GM23338 (cell line): ENCODE results near the gene GNAZ. TPM values are rescaled to one million over a fixed set of nuclear protein-coding genes. Genes with fewer than 3 reads are reported as not detected.

ENCODE experiments used
- ATAC-seq: fragments of 200-7000 bp; cut with Tn5 transposase; 3 replicates; pipeline ENCODE4 v1.9.1; 2020
- DNase-seq: peaks from one replicate; pipeline ENCODE4 v3.0.0-alpha.2; 2015; ENCODE audit warnings: low spot score
- H2AFZ ChIP-seq: fragments of 200-600 bp; sonication (generic); 2 replicates; pipeline ENCODE4 v1.8.0; 2016; ENCODE audit warnings: antibody characterized with exemption, mild to moderate bottlenecking, moderate library complexity
- H3F3A ChIP-seq: fragments of 200-600 bp; sonication (generic); replicated peaks from 2 replicates; pipeline ENCODE4 v1.8.0; 2017; ENCODE audit warnings: antibody characterized with exemption, mixed run types, low read depth
- H3K27ac ChIP-seq: fragments of 200-600 bp; sonication (generic); 2 replicates; pipeline ENCODE4 v1.6.1; 2016; ENCODE audit warnings: low read depth
- H3K27me3 ChIP-seq: fragments of 200-600 bp; sonication (generic); 2 replicates; pipeline ENCODE4 v1.8.0; 2016; ENCODE audit warnings: mild to moderate bottlenecking, mixed run types, moderate library complexity; ENCODE audit not compliant: insufficient read depth
- H3K36me3 ChIP-seq: fragments of 200-600 bp; sonication (generic); 2 replicates; pipeline ENCODE4 v1.8.0; 2016; ENCODE audit warnings: mild to moderate bottlenecking; ENCODE audit not compliant: insufficient read depth
- H3K4me1 ChIP-seq: fragments of 200-600 bp; sonication (generic); 2 replicates; pipeline ENCODE4 v1.8.0; 2016; ENCODE audit warnings: mild to moderate bottlenecking, moderate library complexity; ENCODE audit not compliant: insufficient read depth
- H3K4me2 ChIP-seq: fragments of 200-600 bp; sonication (generic); 2 replicates; pipeline ENCODE4 v1.7.1; 2017; ENCODE audit warnings: mixed run types
- H3K4me3 ChIP-seq: fragments of 200-600 bp; sonication (generic); 2 replicates; pipeline ENCODE4 v1.6.1; 2016; ENCODE audit warnings: mixed run types
- H3K79me2 ChIP-seq: fragments of 200-600 bp; sonication (generic); replicated peaks from 2 replicates; pipeline ENCODE4 v1.8.0; 2017; ENCODE audit warnings: mild to moderate bottlenecking; ENCODE audit not compliant: insufficient read depth
- H3K9me2 ChIP-seq: fragments of 200-600 bp; sonication (generic); 2 replicates; pipeline ENCODE4 v1.8.0; 2017; ENCODE audit not compliant: insufficient read depth
- H4K20me1 ChIP-seq: fragments of 200-600 bp; sonication (generic); replicated peaks from 2 replicates; pipeline ENCODE4 v1.8.0; 2017; ENCODE audit warnings: mild to moderate bottlenecking; ENCODE audit not compliant: insufficient read depth
- H3K27ac Mint-ChIP-seq: 2 replicates; pipeline ENCODE4 v1.8.0; 2020; ENCODE audit warnings: inconsistent platforms, mild to moderate bottlenecking, moderate library complexity, mixed read lengths
- H3K27me3 Mint-ChIP-seq: 3 replicates; pipeline ENCODE4 v1.8.0; 2022; ENCODE audit warnings: low read depth, mild to moderate bottlenecking, moderate library complexity, mixed read lengths, inconsistent platforms; ENCODE audit not compliant: insufficient read depth, poor library complexity
- H3K36me3 Mint-ChIP-seq: 3 replicates; pipeline ENCODE4 v1.8.0; 2021; ENCODE audit warnings: low read depth, mild to moderate bottlenecking, inconsistent platforms, moderate library complexity, mixed read lengths
- H3K4me1 Mint-ChIP-seq: 3 replicates; pipeline ENCODE4 v1.8.0; 2020; ENCODE audit warnings: mild to moderate bottlenecking, inconsistent platforms, mixed read lengths
- H3K4me3 Mint-ChIP-seq: 3 replicates; pipeline ENCODE4 v1.8.0; 2021; ENCODE audit warnings: moderate library complexity, mild to moderate bottlenecking, inconsistent platforms, mixed read lengths
- H3K9me3 Mint-ChIP-seq: 3 replicates; pipeline ENCODE4 v1.8.0; 2020; ENCODE audit warnings: moderate library complexity, mild to moderate bottlenecking, inconsistent platforms, mixed read lengths
- CREB1 ChIP-seq: fragments of 250-450 bp; sonication (Bioruptor Pico); IDR thresholded peaks from 2 replicates; pipeline ENCODE4 v1.5.0; 2020; ENCODE audit warnings: low read depth, mild to moderate bottlenecking, moderate library complexity
- EZH2phosphoT487 ChIP-seq: fragments of 200-600 bp; sonication (generic); IDR thresholded peaks from one replicate; pipeline ENCODE4 v1.8.1; 2018; ENCODE audit warnings: antibody characterized with exemption; ENCODE audit not compliant: unreplicated experiment
- NANOG ChIP-seq: IDR thresholded peaks from 2 replicates; pipeline ENCODE4 v1.6.1; 2016; ENCODE audit warnings: antibody characterized with exemption, borderline replicate concordance
- ZNF114 ChIP-seq: fragments of 250-450 bp; sonication (Bioruptor Pico); IDR thresholded peaks from 2 replicates; pipeline ENCODE4 v1.5.0; 2020; ENCODE audit warnings: mild to moderate bottlenecking, moderate library complexity
- polyA plus RNA-seq: library from polyadenylated mRNA; unstranded; fragments of >200 nt; fragmentation: Nextera tagmentation; extraction: Ambion mirVana; gene quantifications from 2 replicates; pipeline ENCODE4 v1.2.1, GENCODE V29; 2016
- total RNA-seq: library from RNA; depleted of rRNA; stranded (reverse); fragments of >200 nt; shearing (Covaris generic); gene quantifications from 2 replicates; pipeline ENCODE4 v1.2.3, GENCODE V29; 2014
- TF ChIP-seq, protein P1 (sequence below): fragments of 250-450 bp; sonication (Bioruptor Pico); IDR thresholded peaks from 2 replicates; pipeline ENCODE4 v1.5.0; 2020; ENCODE audit warnings: mild to moderate bottlenecking, moderate library complexity
- TF ChIP-seq, protein P2 (sequence below): IDR thresholded peaks from 2 replicates; pipeline ENCODE4 v1.6.1; 2016; ENCODE audit warnings: antibody characterized with exemption

Gene GNAZ
- total and polyA plus RNA-seq, 2 experiments from 2014 or later: 2.9 to 11.1 TPM

- TF ChIP-seq, protein P1, sequence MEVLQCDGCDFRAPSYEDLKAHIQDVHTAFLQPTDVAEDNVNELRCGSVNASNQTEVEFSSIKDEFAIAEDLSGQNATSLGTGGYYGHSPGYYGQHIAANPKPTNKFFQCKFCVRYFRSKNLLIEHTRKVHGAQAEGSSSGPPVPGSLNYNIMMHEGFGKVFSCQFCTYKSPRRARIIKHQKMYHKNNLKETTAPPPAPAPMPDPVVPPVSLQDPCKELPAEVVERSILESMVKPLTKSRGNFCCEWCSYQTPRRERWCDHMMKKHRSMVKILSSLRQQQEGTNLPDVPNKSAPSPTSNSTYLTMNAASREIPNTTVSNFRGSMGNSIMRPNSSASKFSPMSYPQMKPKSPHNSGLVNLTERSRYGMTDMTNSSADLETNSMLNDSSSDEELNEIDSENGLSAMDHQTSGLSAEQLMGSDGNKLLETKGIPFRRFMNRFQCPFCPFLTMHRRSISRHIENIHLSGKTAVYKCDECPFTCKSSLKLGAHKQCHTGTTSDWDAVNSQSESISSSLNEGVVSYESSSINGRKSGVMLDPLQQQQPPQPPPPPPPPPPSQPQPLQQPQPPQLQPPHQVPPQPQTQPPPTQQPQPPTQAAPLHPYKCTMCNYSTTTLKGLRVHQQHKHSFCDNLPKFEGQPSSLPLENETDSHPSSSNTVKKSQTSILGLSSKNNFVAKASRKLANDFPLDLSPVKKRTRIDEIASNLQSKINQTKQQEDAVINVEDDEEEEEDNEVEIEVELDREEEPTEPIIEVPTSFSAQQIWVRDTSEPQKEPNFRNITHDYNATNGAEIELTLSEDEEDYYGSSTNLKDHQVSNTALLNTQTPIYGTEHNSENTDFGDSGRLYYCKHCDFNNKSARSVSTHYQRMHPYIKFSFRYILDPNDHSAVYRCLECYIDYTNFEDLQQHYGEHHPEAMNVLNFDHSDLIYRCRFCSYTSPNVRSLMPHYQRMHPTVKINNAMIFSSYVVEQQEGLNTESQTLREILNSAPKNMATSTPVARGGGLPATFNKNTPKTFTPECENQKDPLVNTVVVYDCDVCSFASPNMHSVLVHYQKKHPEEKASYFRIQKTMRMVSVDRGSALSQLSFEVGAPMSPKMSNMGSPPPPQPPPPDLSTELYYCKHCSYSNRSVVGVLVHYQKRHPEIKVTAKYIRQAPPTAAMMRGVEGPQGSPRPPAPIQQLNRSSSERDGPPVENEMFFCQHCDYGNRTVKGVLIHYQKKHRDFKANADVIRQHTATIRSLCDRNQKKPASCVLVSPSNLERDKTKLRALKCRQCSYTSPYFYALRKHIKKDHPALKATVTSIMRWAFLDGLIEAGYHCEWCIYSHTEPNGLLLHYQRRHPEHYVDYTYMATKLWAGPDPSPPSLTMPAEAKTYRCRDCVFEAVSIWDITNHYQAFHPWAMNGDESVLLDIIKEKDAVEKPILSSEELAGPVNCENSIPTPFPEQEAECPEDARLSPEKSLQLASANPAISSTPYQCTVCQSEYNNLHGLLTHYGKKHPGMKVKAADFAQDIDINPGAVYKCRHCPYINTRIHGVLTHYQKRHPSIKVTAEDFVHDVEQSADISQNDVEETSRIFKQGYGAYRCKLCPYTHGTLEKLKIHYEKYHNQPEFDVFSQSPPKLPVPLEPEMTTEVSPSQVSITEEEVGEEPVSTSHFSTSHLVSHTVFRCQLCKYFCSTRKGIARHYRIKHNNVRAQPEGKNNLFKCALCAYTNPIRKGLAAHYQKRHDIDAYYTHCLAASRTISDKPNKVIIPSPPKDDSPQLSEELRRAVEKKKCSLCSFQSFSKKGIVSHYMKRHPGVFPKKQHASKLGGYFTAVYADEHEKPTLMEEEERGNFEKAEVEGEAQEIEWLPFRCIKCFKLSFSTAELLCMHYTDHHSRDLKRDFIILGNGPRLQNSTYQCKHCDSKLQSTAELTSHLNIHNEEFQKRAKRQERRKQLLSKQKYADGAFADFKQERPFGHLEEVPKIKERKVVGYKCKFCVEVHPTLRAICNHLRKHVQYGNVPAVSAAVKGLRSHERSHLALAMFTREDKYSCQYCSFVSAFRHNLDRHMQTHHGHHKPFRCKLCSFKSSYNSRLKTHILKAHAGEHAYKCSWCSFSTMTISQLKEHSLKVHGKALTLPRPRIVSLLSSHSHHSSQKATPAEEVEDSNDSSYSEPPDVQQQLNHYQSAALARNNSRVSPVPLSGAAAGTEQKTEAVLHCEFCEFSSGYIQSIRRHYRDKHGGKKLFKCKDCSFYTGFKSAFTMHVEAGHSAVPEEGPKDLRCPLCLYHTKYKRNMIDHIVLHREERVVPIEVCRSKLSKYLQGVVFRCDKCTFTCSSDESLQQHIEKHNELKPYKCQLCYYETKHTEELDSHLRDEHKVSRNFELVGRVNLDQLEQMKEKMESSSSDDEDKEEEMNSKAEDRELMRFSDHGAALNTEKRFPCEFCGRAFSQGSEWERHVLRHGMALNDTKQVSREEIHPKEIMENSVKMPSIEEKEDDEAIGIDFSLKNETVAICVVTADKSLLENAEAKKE (CRISPR knock-in tag): no peak
- TF ChIP-seq ZNF114 (CRISPR knock-in tag): no peak
- TF ChIP-seq NANOG: no peak
Measured at GRCh38 chr22:23102002-23102655, 31.8 kb downstream of the GNAZ start (continued).

DNA sequence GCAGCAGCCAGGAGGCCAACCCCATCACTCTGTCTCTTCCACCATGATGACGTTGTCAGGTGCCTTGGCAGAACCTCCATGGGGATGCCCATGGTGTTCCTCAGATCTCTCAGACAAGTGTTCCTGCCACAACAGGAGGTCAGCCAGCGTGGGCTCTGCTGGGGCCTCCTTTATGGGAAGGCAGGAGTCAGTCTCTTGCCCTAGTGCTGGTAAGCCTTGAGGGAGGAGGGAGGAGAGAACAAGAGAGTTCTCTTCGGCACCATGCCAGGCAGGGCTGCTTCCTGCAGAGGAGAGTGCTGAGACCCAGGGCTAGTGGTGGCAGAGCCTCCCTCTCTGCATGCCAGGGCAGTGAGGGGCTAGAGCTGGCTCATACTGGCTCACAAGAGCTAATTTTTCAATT lies 32.5 kb downstream of the GNAZ start:
- Histone ChIP-seq H4K20me1 (no peaks in the 10 kb centered on the region; the same call in 1 of the 2 replicates), H3K36me3 (no peaks in the 10 kb centered on the region), H3K79me2 (no peaks in the 10 kb centered on the region), H3K4me3 (no peak overlapping the region), H3K4me2 (no peak overlapping the region), H3K9me2 (no peaks in the 10 kb centered on the region), H2AFZ (no peak overlapping the region), H3K27ac (no peak overlapping the region), H3F3A (no peaks in the 10 kb centered on the region), H3K4me1 (no peaks in the 10 kb centered on the region), H3K27me3 (no peaks in the 10 kb centered on the region)
- Mint-ChIP-seq H3K4me3 (no peak overlapping the region), H3K27me3 (peaks cover 5% of the 10 kb centered on the region), H3K9me3 (no peaks in the 10 kb centered on the region), H3K27ac (no peak overlapping the region), H3K4me1 (no peaks in the 10 kb centered on the region), H3K36me3 (no peaks in the 10 kb centered on the region)
- ATAC-seq (no peak), DNase-seq (no peak)
- TF ChIP-seq, protein P1 (CRISPR knock-in tag): no peak
- TF ChIP-seq, protein P2, sequence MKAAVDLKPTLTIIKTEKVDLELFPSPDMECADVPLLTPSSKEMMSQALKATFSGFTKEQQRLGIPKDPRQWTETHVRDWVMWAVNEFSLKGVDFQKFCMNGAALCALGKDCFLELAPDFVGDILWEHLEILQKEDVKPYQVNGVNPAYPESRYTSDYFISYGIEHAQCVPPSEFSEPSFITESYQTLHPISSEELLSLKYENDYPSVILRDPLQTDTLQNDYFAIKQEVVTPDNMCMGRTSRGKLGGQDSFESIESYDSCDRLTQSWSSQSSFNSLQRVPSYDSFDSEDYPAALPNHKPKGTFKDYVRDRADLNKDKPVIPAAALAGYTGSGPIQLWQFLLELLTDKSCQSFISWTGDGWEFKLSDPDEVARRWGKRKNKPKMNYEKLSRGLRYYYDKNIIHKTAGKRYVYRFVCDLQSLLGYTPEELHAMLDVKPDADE: no peak
- TF ChIP-seq NANOG (no peak), CREB1 (CRISPR knock-in tag) (no peak), EZH2phosphoT487 (no peak)
